K562 (cell line): ENCODE results near the gene GPHA2. TPM values are rescaled to one million over a fixed set of nuclear protein-coding genes. Genes with fewer than 3 reads are reported as not detected.
A peak's percentile ranks its signal among the peaks of the same experiment; 100 is the strongest.

Experiments
- ATAC-seq: fragments of 200-7000 bp; cut with Tn5 transposase; 3 replicates; pipeline ENCODE4 v1.9.1; 2020; ENCODE audit warnings: moderate library complexity
- BruUV-seq: library from RNA; stranded (reverse); fragments of 400-500 nt; replicated peaks from 2 replicates; lab custom pipeline; 2021; lab: Mats Ljungman, UMichigan
- CTCF ChIA-PET: fragments of 300-600 bp; formaldehyde crosslinking; extraction: SDS; loops from one replicate; lab custom pipeline; 2021; ENCODE audit warnings: low intra/inter-chr PET ratio; lab: Yijun Ruan, JAX
- POLR2A ChIA-PET: fragments of 300-600, 350-650 bp; sonication (Branson Sonifier 250); formaldehyde crosslinking; extraction: SDS; loops from one replicate; lab custom pipeline; 2021; ENCODE audit warnings: antibody characterized with exemption, inconsistent platforms; lab: Yijun Ruan, JAX
- DNase-seq, 4 experiments: peaks; one replicate each; pipeline versions ENCODE4 v3.0.0 to v3.0.0-alpha.2; 2011 to 2018; ENCODE audit warnings: low spot score in 3 of 4, mixed read lengths in 3 of 4; ENCODE audit errors: extremely low read depth in 1 of 4
- FAIRE-seq: peaks from 2 replicates; lab custom pipeline; 2011; peaks lifted over from hg19 to GRCh38; lab: Jason Lieb, UNC
- H2AFZ ChIP-seq: 2 replicates; pipeline ENCODE4 v1.6.0; 2011; ENCODE audit warnings: low read depth, low read length, control low read depth, inconsistent platforms
- H3K27ac ChIP-seq: fragments of 200-600 bp; 3 replicates; pipeline ENCODE4 v1.8.0; 2011; ENCODE audit warnings: low read depth, mild to moderate bottlenecking, control low read depth, inconsistent platforms, low read length, moderate library complexity, mixed read lengths; ENCODE audit errors: extremely low read depth
- H3K27me3 ChIP-seq, 2 experiments: fragments of 300-600 bp in 1 of 2; 2 replicates in 1 of 2; 3 replicates in 1 of 2; pipeline versions ENCODE4 v1.6.0 to v1.8.0; 2011; ENCODE audit warnings: inconsistent platforms in 2 of 2, low read length in 2 of 2, mild to moderate bottlenecking in 1 of 2, mixed read lengths in 1 of 2, moderate library complexity in 1 of 2; ENCODE audit not compliant: control insufficient read depth in 2 of 2, insufficient read depth in 2 of 2
- H3K36me3 ChIP-seq: fragments of 300-600 bp; 3 replicates; pipeline ENCODE4 v1.8.0; 2011; ENCODE audit warnings: mild to moderate bottlenecking, low read length, inconsistent platforms; ENCODE audit not compliant: control insufficient read depth, insufficient read depth
- H3K4me1 ChIP-seq, 2 experiments: fragments of 200-600 bp in 1 of 2; replicated peaks in 1 of 2; 2 replicates in 1 of 2; 3 replicates in 1 of 2; pipeline versions ENCODE4 v1.5.1 to v1.8.0; 2011; ENCODE audit warnings: inconsistent platforms in 2 of 2, low read length in 2 of 2, mild to moderate bottlenecking in 1 of 2, mixed read lengths in 1 of 2, moderate library complexity in 1 of 2; ENCODE audit not compliant: control insufficient read depth in 2 of 2, insufficient read depth in 2 of 2
- H3K4me2 ChIP-seq: 2 replicates; pipeline ENCODE4 v1.6.1; 2011; ENCODE audit warnings: low read length, control low read depth, inconsistent platforms, mixed read lengths; ENCODE audit not compliant: insufficient read depth
- H3K4me3 ChIP-seq: fragments of 200-600 bp; sonication (generic), shearing (Covaris generic); 2 replicates; pipeline ENCODE4 v1.5.1; 2016; ENCODE audit warnings: control low read depth, inconsistent platforms
- H3K79me2 ChIP-seq: fragments of 200-600 bp; 3 replicates; pipeline ENCODE4 v1.8.0; 2011; ENCODE audit warnings: low read length, inconsistent platforms; ENCODE audit not compliant: control insufficient read depth, insufficient read depth
- H3K9ac ChIP-seq, 2 experiments: 2 replicates each; pipeline versions ENCODE4 v1.6.0 to v1.6.1; 2011; ENCODE audit warnings: low read depth in 2 of 2, low read length in 2 of 2, control low read depth in 1 of 2, inconsistent platforms in 1 of 2, mild to moderate bottlenecking in 1 of 2, mixed read lengths in 1 of 2; ENCODE audit not compliant: insufficient read depth in 1 of 2
- H3K9me1 ChIP-seq: one replicate; pipeline ENCODE4 v1.6.0; 2011; ENCODE audit warnings: inconsistent platforms, mild to moderate bottlenecking, low read length, moderate library complexity; ENCODE audit not compliant: control insufficient read depth, insufficient read depth
- H3K9me3 ChIP-seq: replicated peaks from 2 replicates; pipeline ENCODE4 v1.5.1; 2011; ENCODE audit warnings: low read depth, low read length, inconsistent platforms; ENCODE audit not compliant: control insufficient read depth, insufficient read depth
- H4K20me1 ChIP-seq: replicated peaks from 2 replicates; pipeline ENCODE4 v1.6.1; 2011; ENCODE audit warnings: low read length, inconsistent platforms, mixed read lengths; ENCODE audit not compliant: control insufficient read depth, insufficient read depth
- KLF13 ChIP-seq: fragments of 450-650 bp; IDR thresholded peaks from 2 replicates; pipeline ENCODE4 v1.6.1; 2016; ENCODE audit warnings: missing genetic modification characterization, low read depth, mild to moderate bottlenecking, missing compliant biosample characterization, moderate library complexity, borderline replicate concordance
- RBFOX2 ChIP-seq: fragments of 200-400 bp; formaldehyde crosslinking; IDR thresholded peaks from 2 replicates; pipeline ENCODE4 v1.6.1; 2017; ENCODE audit warnings: low read depth, mild to moderate bottlenecking, low read length, moderate library complexity
- RBM25 ChIP-seq: fragments of 200-400 bp; formaldehyde crosslinking; IDR thresholded peaks from 2 replicates; pipeline ENCODE4 v1.6.1; 2018; ENCODE audit warnings: low read length, low read depth, moderate library complexity; ENCODE audit not compliant: severe bottlenecking
- SMARCE1 ChIP-seq: fragments of 450-650 bp; IDR thresholded peaks from 2 replicates; pipeline ENCODE4 v1.7.1; 2016; ENCODE audit warnings: mild to moderate bottlenecking
- TBP ChIP-seq: optimal IDR thresholded peaks from 2 replicates; pipeline ENCODE3; 2011; ENCODE audit warnings: low read depth, low read length, improper control_type of control experiment
- THAP7 ChIP-seq: fragments of 250-450 bp; sonication (Bioruptor Pico); IDR thresholded peaks from 2 replicates; pipeline ENCODE4 v1.5.0; 2021
- ZBTB8A ChIP-seq: fragments of 450-650 bp; IDR thresholded peaks from 2 replicates; pipeline ENCODE4 v1.6.1; 2018; ENCODE audit warnings: mild to moderate bottlenecking, moderate library complexity; ENCODE audit not compliant: partially characterized antibody
- ZNF41 ChIP-seq: fragments of 250-450 bp; sonication (Bioruptor Pico); conservative IDR thresholded peaks from 2 replicates; pipeline ENCODE4 v1.4.0; 2020; ENCODE audit warnings: mild to moderate bottlenecking
- ZNF76 ChIP-seq: fragments of 250-450 bp; sonication (Bioruptor Pico); IDR thresholded peaks from 2 replicates; pipeline ENCODE4 v1.4.0; 2020; ENCODE audit warnings: mild to moderate bottlenecking, moderate library complexity, borderline replicate concordance
- WGBS: fragments of 100-300 bp; shearing (Covaris generic); methylation state at CpG from one replicate; pipeline ENCODE4 v1.1.6; 2016; ENCODE audit warnings: low coverage, mixed read lengths; ENCODE audit not compliant: insufficient coverage; ENCODE audit errors: missing lambda C conversion rate; 5-methylcytosine and 5-hydroxymethylcytosine counted together
- in situ Hi-C: fragments of 300-500 bp; cut with MboI; formaldehyde crosslinking; loops from 4 replicates; pipeline ENCODE4 v1.15.0; 2018; ENCODE audit warnings: inconsistent platforms, mixed read lengths
- intact Hi-C: fragments of 100-400 bp; cut with micrococcal nuclease; formaldehyde crosslinking; loops from 2 replicates; pipeline ENCODE4 v1.14.2; 2022
- polyA plus RNA-seq, 8 experiments: library from polyadenylated mRNA; depleted of rRNA in 4 of 8; stranded (reverse) in 5 of 8; unstranded in 3 of 8; fragments of >200 nt; fragmentation: Nextera tagmentation in 2 of 8; fragmentation: Illumina TruSeq in 1 of 8; extraction: Ambion mirVana in 2 of 8; extraction: Trizol in 1 of 8; gene quantifications; 2 replicates each; pipeline versions ENCODE4 v1.2.1 to v1.2.3, GENCODE V29; 2011 to 2014; ENCODE audit warnings: inconsistent platforms in 1 of 8, missing spikeins in 1 of 8
- total RNA-seq, 7 experiments: library from RNA; depleted of rRNA in 6 of 7; stranded (reverse); fragments of >200 nt in 6 of 7; fragmentation: Illumina TruSeq in 2 of 7; extraction: Trizol in 2 of 7; gene quantifications; 2 replicates each; pipeline versions ENCODE4 v1.2.1 to v1.2.3, GENCODE V29; 2011 to 2021; ENCODE audit warnings: low replicate concordance in 1 of 7

The GPHA2 gene
- total and polyA plus RNA-seq, 9 of the 15 experiments (the other 6 are each of a cell fraction or from before 2014, with no cell fraction given) = 0.17 to 0.22 TPM; not detected in 7

DNA sequence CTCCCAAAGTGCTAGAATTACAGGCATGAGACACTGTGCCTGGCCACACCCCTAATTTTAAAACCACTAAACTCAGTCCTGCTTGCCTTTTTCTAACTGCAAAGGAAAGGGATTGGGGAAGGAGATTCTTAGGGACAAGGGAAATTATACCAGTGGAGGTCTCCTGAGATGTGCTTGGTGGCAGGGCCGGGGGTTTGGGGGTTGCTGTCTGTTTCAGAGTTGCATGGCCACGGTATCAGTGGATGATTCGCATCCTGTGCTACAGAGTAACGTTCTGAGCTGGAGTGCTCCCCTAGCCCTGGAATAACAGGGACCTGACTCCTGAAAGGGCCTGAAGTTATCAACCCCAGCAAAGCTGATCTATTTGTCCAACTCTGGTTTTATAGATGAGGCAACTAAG is 846 bp upstream of the GPHA2 start (continued):
- no peak for TF ChIP-seq RBM25
- no peak for TF ChIP-seq ZNF41
- TF ChIP-seq ZBTB8A = no peak
- TF ChIP-seq KLF13 (tag) = no peak
- TF ChIP-seq TBP = no peak
- TF ChIP-seq SMARCE1 = no peak
- TF ChIP-seq ZNF76 (CRISPR knock-in tag) = no peak

GRCh38 chr11:64934682-64935358 is 873 bp downstream of the GPHA2 start:
- ChIA-PET CTCF (no interaction called here), POLR2A (interaction anchor here (0.6 to 1.9 kb wide), 3 partner anchors 11 to 112 kb away, joined by 3 to 14 read pairs (median 3); partner anchors contain the start of gene PPP2R5B)
- no TSS peak for BruUV-seq

More at GRCh38 chr11:64934682-64935358, 873 bp downstream of the GPHA2 start:
- ATAC-seq = peak; percentile 39
- Histone ChIP-seq H3K9ac (peak overlapping the region in 1 of 2 experiments; percentile 82; a peak in 2 of 4 replicates), H3K27ac (no peak overlapping the region), H2AFZ (no peak overlapping the region), H3K9me3 (no peaks in the 10 kb centered on the region), H3K4me3 (no peak overlapping the region), H3K27me3 (no peaks in the 10 kb centered on the region), H3K4me2 (no peak overlapping the region), H3K4me1 (peaks cover 8 to 28% of the 10 kb centered on the region in 2 experiments; a peak in 4 of 5 replicates), H3K79me2 (no peaks in the 10 kb centered on the region), H4K20me1 (no peaks in the 10 kb centered on the region; the same call in 1 of the 2 replicates), H3K36me3 (peaks cover 7% of the 10 kb centered on the region; the same call in 1 of the 3 replicates), H3K9me1 (no peaks in the 10 kb centered on the region)
- no peak for FAIRE-seq
- 71% methylated on average over 20 of the region's 27 CpGs for WGBS
- 0 out of 2 replicates have a peak, but pooled peaks have one; percentile 20 for TF ChIP-seq RBFOX2
- no peak for TF ChIP-seq THAP7 (CRISPR knock-in tag)
- intact Hi-C loops = no loop called here
- in situ Hi-C loops = no loop called here
- no peak for DNase-seq
